Spleen (tissue), 11 donors: Measurements from ENCODE around the gene MYH7. TPM values are rescaled to one million over a fixed set of nuclear protein-coding genes. Genes with fewer than 3 reads are reported as not detected.

ENCODE experiments used
- DNase-seq: peaks from one replicate; pipeline ENCODE4 v3.0.0-alpha.2; 2020
- H3K27ac ChIP-seq, 8 donors: fragments of 200-600 bp; sonication (generic) in 7 of 8; 1 replicate in 4 of 8; 2 replicates in 4 of 8; pipeline versions ENCODE4 v1.5.0 to v1.8.0; 2016 to 2021; ENCODE audit warnings: inconsistent platforms in 4 of 8, mild to moderate bottlenecking in 4 of 8, moderate library complexity in 1 of 8
- H3K27me3 ChIP-seq, 7 donors: fragments of 200-600 bp; sonication (generic) in 6 of 7; replicated peaks in 1 of 7; 1 replicate in 4 of 7; 2 replicates in 3 of 7; pipeline versions ENCODE4 v1.5.0 to v1.8.0; 2016 to 2021; ENCODE audit warnings: inconsistent platforms in 3 of 7, mild to moderate bottlenecking in 1 of 7
- H3K36me3 ChIP-seq, 6 donors: fragments of 200-600 bp; sonication (generic) in 5 of 6; 1 replicate in 4 of 6; 2 replicates in 2 of 6; pipeline versions ENCODE4 v1.5.0 to v1.8.0; 2016 to 2021; ENCODE audit warnings: inconsistent platforms in 2 of 6
- H3K4me1 ChIP-seq, 6 donors: fragments of 200-600 bp; sonication (generic) in 5 of 6; 1 replicate in 3 of 6; 2 replicates in 3 of 6; pipeline versions ENCODE4 v1.5.0 to v1.8.0; 2016 to 2021; ENCODE audit warnings: inconsistent platforms in 3 of 6
- H3K4me3 ChIP-seq, 8 donors: fragments of 200-600 bp; sonication (generic) in 7 of 8; 1 replicate in 4 of 8; 2 replicates in 4 of 8; pipeline versions ENCODE4 v1.5.0 to v1.8.0; 2016 to 2021; ENCODE audit warnings: inconsistent platforms in 4 of 8, mild to moderate bottlenecking in 4 of 8, moderate library complexity in 2 of 8
- H3K9me3 ChIP-seq, 8 donors: fragments of 200-600 bp; sonication (generic) in 7 of 8; 1 replicate in 4 of 8; 2 replicates in 4 of 8; pipeline versions ENCODE4 v1.5.0 to v1.8.0; 2016 to 2021; ENCODE audit warnings: inconsistent platforms in 4 of 8
- POLR2A ChIP-seq, 3 donors: fragments of 450-650 bp; IDR thresholded peaks; one replicate each; pipeline ENCODE4 v1.5.1; 2017; ENCODE audit warnings: antibody characterized with exemption in 3 of 3, mild to moderate bottlenecking in 1 of 3
- POLR2AphosphoS5 ChIP-seq, 3 donors: sonication (generic); formaldehyde crosslinking; IDR thresholded peaks; one replicate each; pipeline ENCODE4 v1.5.1; 2017; ENCODE audit warnings: antibody characterized with exemption in 3 of 3
- WGBS, 5 donors: extraction: QIAGEN DNeasy Blood & Tissue Kit in 3 of 5; methylation state at CpG; one replicate each; pipeline versions ENCODE4 v1.1.5 to v1.1.7; 2013 to 2018; 5-methylcytosine and 5-hydroxymethylcytosine counted together
- intact Hi-C: fragments of 100-400 bp; cut with DNase I; formaldehyde crosslinking; loops from one replicate; pipeline ENCODE4 v1.15.0; 2023; ENCODE audit warnings: low total_unique reads
- polyA plus RNA-seq, 3 donors: library from polyadenylated mRNA; stranded (reverse); fragments of 200-250 nt; gene quantifications; one replicate each; pipeline ENCODE4 v1.2.1, GENCODE V29; 2013
- total RNA-seq, 7 donors: library from RNA; depleted of rRNA in 3 of 7; stranded (reverse); fragments of >200 nt in 3 of 7; fragmentation: NEBNext Ultra II Directional in 4 of 7; extraction: Animal tissue kit (Norgen Biotek cat#: 25700) in 4 of 7; gene quantifications; one replicate each; pipeline versions ENCODE4 v1.1.0 to v1.2.1, GENCODE V29; 2016 to 2021
- TF ChIP-seq, protein P1 (sequence below), 11 experiments: fragments of 200-600 bp in 7 of 11; fragments of 450-650 bp in 4 of 11; sonication (generic) in 4 of 11; IDR thresholded peaks in 8 of 11; conservative IDR thresholded peaks in 3 of 11; 1 replicate in 7 of 11; 2 replicates in 4 of 11; pipeline versions ENCODE4 v1.4.0 to v1.8.0; 2016 to 2021; ENCODE audit warnings: antibody characterized with exemption in 11 of 11, inconsistent platforms in 4 of 11, mild to moderate bottlenecking in 1 of 11
- donor health status: healthy with polysubstance abuse.
- donor health status: DM: no; HTN: no; CAD: no; lungs with moderate emphysema.
- donor health status: DM: no; HTN: no; CAD: no.
- donor health status: Bipolar disorder and iron deficiency.
- donor health status: healthy.
- donor health status: DM: no; HTN: no; CAD: no.
- donor health status: DM: yes; HTN: yes; CAD: no.

Gene MYH7
- total and polyA plus RNA-seq, 10 donors: 0.06 to 0.65 (median 0.11) TPM; not detected in 6

DNA sequence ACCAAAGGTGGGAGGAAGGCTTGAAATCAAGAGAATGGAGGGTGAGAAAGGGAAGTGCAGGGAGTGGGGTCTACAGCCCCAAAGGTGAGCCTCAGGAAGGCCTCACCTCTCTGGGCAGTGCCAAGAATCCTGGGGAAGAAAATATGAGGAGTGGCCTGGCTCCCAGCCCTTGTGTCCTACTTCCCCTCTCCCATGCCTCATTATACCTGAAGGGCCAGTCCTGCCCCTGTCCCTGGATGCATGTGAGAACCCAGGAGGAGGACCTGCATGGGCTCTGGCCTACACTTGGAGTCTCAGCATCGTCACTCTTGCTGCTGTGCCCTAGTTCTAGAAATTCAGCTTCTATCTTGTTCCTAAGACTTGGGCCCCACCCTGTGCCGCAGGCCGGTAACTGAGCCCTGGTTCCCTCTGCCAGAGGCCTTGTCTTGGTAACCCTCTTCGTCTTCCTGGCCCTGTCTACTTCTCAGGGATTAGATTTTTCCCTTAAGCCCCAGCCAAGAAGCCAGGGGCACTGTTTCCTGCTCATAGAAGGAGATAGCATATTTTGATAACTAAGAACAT is 10.9 kb upstream of the MYH7 start:
- Histone ChIP-seq H3K4me1 (peaks cover 0 to 5% (median 0%) of the 10 kb centered on the region in 6 donors), H3K27me3 (peaks cover 0 to 13% (median 0%) of the 10 kb centered on the region in 7 donors), H3K36me3 (no peaks in the 10 kb centered on the region), H3K27ac (no peak overlapping the region), H3K9me3 (no peaks in the 10 kb centered on the region), H3K4me3 (no peak overlapping the region)
- intact Hi-C loops: no loop called here
- TF ChIP-seq, protein P1, sequence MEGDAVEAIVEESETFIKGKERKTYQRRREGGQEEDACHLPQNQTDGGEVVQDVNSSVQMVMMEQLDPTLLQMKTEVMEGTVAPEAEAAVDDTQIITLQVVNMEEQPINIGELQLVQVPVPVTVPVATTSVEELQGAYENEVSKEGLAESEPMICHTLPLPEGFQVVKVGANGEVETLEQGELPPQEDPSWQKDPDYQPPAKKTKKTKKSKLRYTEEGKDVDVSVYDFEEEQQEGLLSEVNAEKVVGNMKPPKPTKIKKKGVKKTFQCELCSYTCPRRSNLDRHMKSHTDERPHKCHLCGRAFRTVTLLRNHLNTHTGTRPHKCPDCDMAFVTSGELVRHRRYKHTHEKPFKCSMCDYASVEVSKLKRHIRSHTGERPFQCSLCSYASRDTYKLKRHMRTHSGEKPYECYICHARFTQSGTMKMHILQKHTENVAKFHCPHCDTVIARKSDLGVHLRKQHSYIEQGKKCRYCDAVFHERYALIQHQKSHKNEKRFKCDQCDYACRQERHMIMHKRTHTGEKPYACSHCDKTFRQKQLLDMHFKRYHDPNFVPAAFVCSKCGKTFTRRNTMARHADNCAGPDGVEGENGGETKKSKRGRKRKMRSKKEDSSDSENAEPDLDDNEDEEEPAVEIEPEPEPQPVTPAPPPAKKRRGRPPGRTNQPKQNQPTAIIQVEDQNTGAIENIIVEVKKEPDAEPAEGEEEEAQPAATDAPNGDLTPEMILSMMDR (IDR thresholded peaks at IDR 0.05 in 8 of 11, conservative IDR thresholded peaks at IDR 0.05 in 3 of 11): no peak
- TF ChIP-seq POLR2A (IDR thresholded peaks at IDR 0.05) (no peak), POLR2AphosphoS5 (IDR thresholded peaks at IDR 0.05) (no peak)
- DNase-seq: no peak
- WGBS, 5 donors: 72 to 87% (median 82%) methylated on average over 4 of the region's 4 CpGs

DNA sequence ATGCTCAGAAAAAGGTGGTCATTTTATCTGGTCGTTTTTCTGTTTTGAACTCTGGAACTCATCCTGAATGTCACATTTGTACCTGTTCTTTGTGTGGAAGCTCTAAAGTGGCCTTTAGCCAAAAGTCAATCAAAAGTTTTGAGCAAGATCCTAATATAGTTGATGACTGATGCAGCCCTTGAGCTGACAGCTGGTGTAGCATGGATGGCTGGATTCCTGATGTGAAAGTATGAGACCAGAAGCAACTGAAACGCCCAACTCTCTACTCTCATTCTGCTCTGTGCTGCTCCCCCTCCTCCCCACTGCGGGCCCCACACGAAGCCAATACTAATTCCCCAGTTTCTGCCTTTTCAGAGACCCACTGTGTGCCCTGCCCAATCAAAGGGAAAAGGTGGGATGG is 10.3 kb upstream of the MYH7 start:
- no peak for DNase-seq
- no peak overlapping the region for H3K27ac ChIP-seq
- intact Hi-C loops: no loop called here
- H3K36me3 ChIP-seq: no peaks in the 10 kb centered on the region
- peaks cover 0 to 13% (median 0%) of the 10 kb centered on the region in 7 donors for H3K27me3 ChIP-seq
- TF ChIP-seq POLR2AphosphoS5 (IDR thresholded peaks at IDR 0.05) (no peak), POLR2A (IDR thresholded peaks at IDR 0.05) (no peak)
- TF ChIP-seq, protein P1 (IDR thresholded peaks at IDR 0.05 in 8 of 11, conservative IDR thresholded peaks at IDR 0.05 in 3 of 11): no peak
- WGBS, 5 donors: 62 to 80% (median 70%) methylated on average over 4 of the region's 4 CpGs
- H3K9me3 ChIP-seq: no peaks in the 10 kb centered on the region
- no peak overlapping the region for H3K4me3 ChIP-seq
- H3K4me1 ChIP-seq: peaks cover 0 to 10% (median 0%) of the 10 kb centered on the region in 6 donors

- no peak overlapping the region for H3K27ac ChIP-seq
- H3K36me3 ChIP-seq: no peaks in the 10 kb centered on the region
- DNase-seq: no peak
- H3K27me3 ChIP-seq: peaks cover 0 to 13% (median 0%) of the 10 kb centered on the region in 7 donors
- H3K4me3 ChIP-seq: no peak overlapping the region
- no peaks in the 10 kb centered on the region for H3K9me3 ChIP-seq
- H3K4me1 ChIP-seq: peaks cover 0 to 10% (median 0%) of the 10 kb centered on the region in 6 donors
- 50 to 80% (median 70%) methylated on average over 1 of the region's 1 CpG for WGBS, 5 donors
- TF ChIP-seq, protein P1 (IDR thresholded peaks at IDR 0.05 in 8 of 11, conservative IDR thresholded peaks at IDR 0.05 in 3 of 11): no peak
- TF ChIP-seq POLR2A (IDR thresholded peaks at IDR 0.05): no peak
- no peak for TF ChIP-seq POLR2AphosphoS5 (IDR thresholded peaks at IDR 0.05)
- intact Hi-C loops: no loop called here
These were observed 8.9 kb upstream of the MYH7 start for GRCh38 chr14:23444314-23444713.

GRCh38 chr14:23443881-23444280 is 8.4 kb upstream of the MYH7 start:
- 66 to 85% (median 79%) methylated on average over 6 of the region's 6 CpGs for WGBS, 5 donors
- intact Hi-C loops: no loop called here
- Histone ChIP-seq H3K27me3 (peaks cover 0 to 13% (median 0%) of the 10 kb centered on the region in 7 donors), H3K9me3 (no peaks in the 10 kb centered on the region), H3K4me3 (no peak overlapping the region), H3K27ac (no peak overlapping the region), H3K4me1 (peaks cover 0 to 10% (median 0%) of the 10 kb centered on the region in 6 donors), H3K36me3 (no peaks in the 10 kb centered on the region)
- TF ChIP-seq, protein P1 (IDR thresholded peaks at IDR 0.05 in 8 of 11, conservative IDR thresholded peaks at IDR 0.05 in 3 of 11): no peak
- TF ChIP-seq POLR2A (IDR thresholded peaks at IDR 0.05) (no peak), POLR2AphosphoS5 (IDR thresholded peaks at IDR 0.05) (no peak)
- no peak for DNase-seq
